Right kidney (tissue), 9 donors: ENCODE measurements around the gene MRTO4.
A peak's percentile ranks its signal among the peaks of the same experiment; 100 is the strongest.
"Not testable (repeated sequence)": the region's sequence is repeated elsewhere in the genome, so short reads cannot be mapped to it uniquely, and the experiment has no call there.

Source experiments
- DNase-seq: peaks from one replicate; pipeline ENCODE4 v3.0.0-alpha.2; 2016
- long read RNA-seq, 8 donors: transcript quantifications; one replicate each; lab custom pipeline, GENCODE V29; 2026

Gene MRTO4
- long read RNA-seq, donor 1, transcript MRTO4-201 (8 exons, 2,315 nt) = major isoform, 23 of 24 reads
- long read RNA-seq, donor 1, partial matches to known transcripts = 0 of 24 reads
- long read RNA-seq, donor 1, other reads (novel, unspliced or antisense) = 0 of 24 reads
- long read RNA-seq, donor 2, transcript MRTO4-201 (8 exons, 2,315 nt) = major isoform, 12 of 12 reads
- long read RNA-seq, donor 2, partial matches to known transcripts = 0 of 12 reads
- long read RNA-seq, donor 2, other reads (novel, unspliced or antisense) = 0 of 12 reads
- long read RNA-seq, donor 3, transcript MRTO4-201 (8 exons, 2,315 nt) = major isoform, 7 of 7 reads
- long read RNA-seq, donor 3, partial matches to known transcripts = 0 of 7 reads
- long read RNA-seq, donor 3, other reads (novel, unspliced or antisense) = 0 of 7 reads
- long read RNA-seq, donor 4, partial matches to known transcripts = 0 of 4 reads
- long read RNA-seq, donor 4, other reads (novel, unspliced or antisense) = 0 of 4 reads
- long read RNA-seq, donor 5, transcript MRTO4-201 (8 exons, 2,315 nt) = major isoform, 15 of 15 reads
- long read RNA-seq, donor 5, partial matches to known transcripts = 0 of 15 reads
- long read RNA-seq, donor 5, other reads (novel, unspliced or antisense) = 0 of 15 reads
- long read RNA-seq, donor 6, transcript MRTO4-201 (8 exons, 2,315 nt) = major isoform, 14 of 14 reads
- long read RNA-seq, donor 6, partial matches to known transcripts = 0 of 14 reads
- long read RNA-seq, donor 6, other reads (novel, unspliced or antisense) = 0 of 14 reads
- long read RNA-seq, donor 7, transcript MRTO4-201 (8 exons, 2,315 nt) = major isoform, 16 of 22 reads
- long read RNA-seq, donor 7, partial matches to known transcripts = 6 of 22 reads
- long read RNA-seq, donor 7, other reads (novel, unspliced or antisense) = 0 of 22 reads
- long read RNA-seq, donor 8, transcript MRTO4-201 (8 exons, 2,315 nt) = major isoform, 6 of 7 reads
- long read RNA-seq, donor 8, partial matches to known transcripts = 0 of 7 reads
- long read RNA-seq, donor 8, other reads (novel, unspliced or antisense) = 0 of 7 reads

GRCh38 chr1:19251305-19252196 lies at the start of gene MRTO4, which contains the start of gene EMC1:
MRTO4 (plus strand) TSS chr1:19251805; CDS start chr1:19251836, 31 bp downstream.
EMC1 (minus strand) TSS chr1:19251524; CDS start chr1:19251509, 15 bp downstream.
- peak; percentile 99 for DNase-seq

DNA sequence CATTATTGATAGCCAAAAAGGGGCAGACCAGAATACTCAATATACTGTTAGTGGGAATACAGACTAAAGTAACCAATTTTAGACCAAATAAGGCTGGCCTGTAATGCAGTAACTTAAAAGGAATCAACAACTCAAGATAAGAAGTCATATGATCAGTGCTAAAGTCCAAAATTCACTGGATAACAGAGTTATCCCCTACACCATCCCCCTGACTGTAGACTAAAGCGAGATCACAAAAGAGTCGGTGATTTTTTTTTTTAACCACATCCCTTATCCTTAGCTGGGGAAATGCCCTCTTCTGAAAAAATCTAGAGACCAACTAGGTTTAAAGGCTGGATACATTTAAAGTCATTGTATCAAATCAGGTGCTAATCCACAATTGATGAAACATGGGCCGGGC lies 49.2 kb upstream of the MRTO4 start:
- no peak for DNase-seq

- no peak for DNase-seq
Observed at GRCh38 chr1:19203440-19203839, 48.2 kb upstream of the MRTO4 start.

- no peak for DNase-seq
Observed at GRCh38 chr1:19204446-19205266, 46.9 kb upstream of the MRTO4 start.

DNA sequence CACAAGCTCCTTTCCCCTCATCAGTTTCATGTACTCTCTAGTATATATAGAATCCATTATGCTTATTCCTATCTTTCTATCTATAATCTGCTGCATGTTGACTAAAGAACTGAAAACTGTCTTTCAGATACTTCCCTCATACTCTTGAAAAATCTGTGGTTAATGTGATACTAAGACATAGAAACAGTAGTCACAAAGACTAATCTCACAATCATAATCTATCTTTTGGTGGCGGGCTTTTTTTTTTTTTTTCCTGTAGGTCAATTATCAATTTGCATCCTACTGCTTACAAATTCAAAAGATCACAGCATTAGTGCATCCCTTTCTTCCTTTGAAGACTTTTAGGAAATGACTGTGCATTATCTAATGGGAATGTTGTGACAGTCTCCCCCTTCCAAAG lies 46.2 kb upstream of the MRTO4 start:
- DNase-seq = no peak

GRCh38 chr1:19205845-19206244 lies 45.8 kb upstream of the MRTO4 start:
- DNase-seq = no peak

GRCh38 chr1:19206947-19207346 lies 44.7 kb upstream of the MRTO4 start:
- DNase-seq = no peak

- no peak for DNase-seq
Observed at GRCh38 chr1:19208710-19209438, 42.7 kb upstream of the MRTO4 start.

DNA sequence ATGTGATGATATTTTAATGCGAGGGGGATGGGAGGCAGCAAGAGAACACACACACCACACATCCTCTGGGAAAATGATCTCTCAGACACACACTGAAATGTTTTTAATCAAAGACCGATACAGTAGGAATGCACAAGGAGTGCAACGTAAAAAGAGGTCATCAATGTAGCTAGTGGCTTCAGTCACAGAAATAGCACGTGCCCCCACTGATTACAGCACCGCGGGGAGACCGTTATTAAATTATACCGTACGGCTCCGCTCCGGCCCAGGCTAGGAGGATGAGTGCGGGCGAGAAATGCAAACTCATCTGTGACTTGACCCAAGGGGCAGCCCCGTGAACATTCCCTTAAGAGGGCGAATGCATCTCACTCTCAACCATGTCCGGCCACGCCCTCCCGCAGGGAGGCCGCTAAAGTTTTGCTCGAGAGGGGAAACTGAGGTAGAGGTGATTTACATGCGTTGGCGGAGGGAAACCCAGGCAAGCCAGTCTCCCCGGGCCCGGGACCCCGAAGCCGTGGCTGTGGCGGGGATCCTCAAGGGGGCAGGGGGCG lies 42.1 kb upstream of the MRTO4 start:
- no peak for DNase-seq

DNA sequence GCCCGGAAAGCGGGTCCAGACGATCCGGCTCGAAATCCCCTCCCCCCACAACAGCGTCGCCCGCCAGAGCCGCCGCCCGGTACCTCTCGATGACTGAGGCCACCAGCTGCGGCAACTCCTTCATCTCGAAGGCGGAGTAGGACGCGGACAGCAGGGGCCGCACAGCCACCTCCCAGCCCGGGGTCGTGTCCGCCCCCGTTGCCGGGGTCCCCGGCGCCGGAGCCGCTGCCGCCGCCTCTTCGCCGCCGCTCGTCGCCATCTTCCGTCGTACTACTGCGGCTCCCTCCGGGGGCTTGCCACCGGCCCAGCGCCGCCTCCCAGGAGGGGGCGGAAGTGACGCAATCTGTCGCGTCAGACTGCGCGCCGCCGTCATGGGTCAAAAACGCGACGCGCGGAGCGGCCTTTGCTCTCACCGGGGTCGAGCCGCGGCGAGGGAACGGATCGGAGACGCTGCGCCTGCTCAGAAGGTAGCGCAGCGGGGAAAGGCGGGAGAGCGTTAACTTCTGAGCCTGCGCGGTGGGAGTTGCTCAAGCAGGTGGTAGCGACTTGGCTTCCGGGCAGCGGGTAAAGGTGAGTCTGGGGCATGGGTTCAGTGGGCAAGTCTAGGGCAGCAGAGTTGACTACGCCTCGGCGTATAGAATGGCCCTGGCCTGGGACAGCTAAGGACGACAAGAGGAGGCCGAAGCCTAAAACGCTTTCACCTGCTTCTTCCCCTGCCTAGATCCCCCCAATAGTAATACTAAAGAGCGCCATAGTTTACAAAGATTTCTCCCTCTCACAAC lies 41.4 kb upstream of the MRTO4 start, which contains the start of gene UBR4:
Gene UBR4, minus strand, starts transcription at position 277 of the 782 bp plus-strand sequence. Its CDS starts 18 bp downstream, at position 259.
- DNase-seq = peak; percentile 98

GRCh38 chr1:19210772-19211549 lies 40.6 kb upstream of the MRTO4 start:
- DNase-seq = no peak

DNA sequence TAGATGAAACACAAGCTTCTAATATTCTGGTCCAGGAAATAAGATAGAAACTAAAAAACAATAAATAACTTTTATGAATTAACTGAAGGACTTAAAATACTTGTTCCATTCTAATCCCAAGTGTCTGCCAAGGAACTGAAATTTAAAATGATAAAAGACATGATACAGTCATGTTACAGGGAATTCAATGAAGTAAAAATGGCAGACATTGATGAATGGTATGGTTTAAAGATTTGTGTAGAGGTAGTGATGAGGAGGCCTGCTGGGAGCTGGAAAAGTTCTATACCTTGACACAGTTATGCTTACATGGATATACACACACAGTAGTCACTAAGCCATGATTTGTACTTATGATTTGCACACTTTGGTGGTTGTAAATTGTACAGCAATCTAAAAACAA lies 39.4 kb upstream of the MRTO4 start:
- no peak for DNase-seq

DNA sequence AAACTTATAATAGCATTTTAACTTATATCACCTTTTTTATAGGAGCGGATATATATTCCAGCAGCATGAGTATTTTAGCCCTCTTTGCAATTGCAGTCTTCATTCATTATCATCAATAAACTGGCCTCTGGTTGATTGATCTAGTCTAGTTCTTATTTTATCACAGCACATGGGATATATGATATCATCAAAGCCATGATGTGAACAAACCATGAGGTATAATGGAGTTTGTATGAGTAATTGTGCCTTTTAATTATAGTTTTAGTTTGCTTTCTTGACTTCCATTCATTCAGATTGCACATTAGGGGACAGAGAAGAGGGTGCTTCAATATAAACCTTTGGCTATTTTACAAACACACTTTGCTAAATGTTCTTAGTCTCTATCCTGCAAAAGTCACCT lies 38.0 kb upstream of the MRTO4 start:
- no peak for DNase-seq

DNA sequence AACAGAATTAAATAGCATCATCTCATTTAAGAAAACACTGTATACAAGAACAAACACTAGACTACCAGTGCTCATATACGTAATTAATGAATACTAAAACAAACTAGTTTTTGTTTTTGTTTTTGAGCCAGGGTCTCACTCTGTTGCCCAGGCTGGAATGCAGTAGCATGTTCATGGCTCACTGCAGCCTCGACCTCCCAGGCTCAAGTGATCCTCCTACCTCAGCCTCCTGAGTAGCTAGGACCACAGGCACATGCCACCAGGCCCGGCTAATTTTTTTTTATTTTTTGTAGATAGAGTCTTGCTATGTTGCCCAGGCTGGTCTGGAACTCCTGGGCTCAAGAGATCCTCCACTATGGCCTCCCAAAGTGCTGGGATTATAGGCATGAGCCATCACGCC lies 35.0 kb upstream of the MRTO4 start:
- not testable (repeated sequence) for DNase-seq

DNA sequence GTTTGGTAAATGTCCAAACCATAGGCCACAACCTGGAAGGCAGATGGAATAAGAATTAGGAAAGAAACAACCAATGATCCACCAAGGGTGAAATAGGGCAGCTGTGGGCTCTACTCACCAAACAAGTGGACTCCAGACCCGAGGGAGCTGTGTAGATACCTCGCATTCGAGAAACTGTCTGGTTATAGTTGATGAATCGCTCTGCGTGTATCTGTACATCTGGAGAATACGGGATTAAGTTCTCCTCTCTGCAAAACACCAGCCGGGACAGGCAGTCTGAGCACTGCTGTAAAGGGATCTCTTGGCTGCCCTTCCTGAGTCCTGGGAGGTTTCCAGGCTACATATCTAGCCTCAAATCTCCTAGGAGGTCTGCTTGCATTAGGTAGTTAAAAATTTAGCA lies 32.2 kb upstream of the MRTO4 start:
- DNase-seq = no peak

DNA sequence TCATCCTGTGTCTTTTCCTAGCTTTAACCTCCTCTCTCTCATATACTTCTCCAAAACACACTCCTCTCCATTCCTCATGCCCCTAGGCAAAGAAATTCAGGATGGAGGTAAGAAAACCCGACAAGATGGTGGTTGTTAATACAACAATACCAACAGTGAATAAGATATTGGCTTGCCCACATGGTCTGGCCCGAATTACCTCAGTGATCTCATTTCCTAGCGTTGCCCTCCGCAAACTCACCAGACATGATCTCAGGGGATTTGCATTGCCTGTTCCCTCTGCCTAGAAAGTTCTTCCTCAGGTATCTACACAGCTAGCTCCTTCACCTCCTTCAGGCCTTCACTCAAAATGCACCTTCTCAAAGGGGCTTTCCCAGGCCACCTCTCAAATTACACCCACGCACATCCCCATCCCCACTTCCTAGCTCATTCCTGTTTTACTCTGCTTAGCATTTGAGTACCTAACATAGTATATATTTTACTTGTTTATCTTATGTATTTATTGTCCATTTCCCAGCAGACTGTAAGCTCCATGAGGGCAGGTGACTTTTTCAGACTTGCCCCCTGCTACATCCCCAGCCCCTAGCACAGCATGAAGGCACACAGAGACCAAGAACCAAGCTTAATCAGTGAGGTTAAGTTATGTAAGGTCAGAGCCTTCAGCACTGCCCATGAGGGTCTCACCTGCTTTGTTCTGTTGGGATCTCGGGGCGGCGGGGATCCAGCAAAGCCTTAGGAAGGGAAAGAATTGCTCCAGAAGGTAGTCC lies 31.3 kb upstream of the MRTO4 start:
- DNase-seq = no peak

DNA sequence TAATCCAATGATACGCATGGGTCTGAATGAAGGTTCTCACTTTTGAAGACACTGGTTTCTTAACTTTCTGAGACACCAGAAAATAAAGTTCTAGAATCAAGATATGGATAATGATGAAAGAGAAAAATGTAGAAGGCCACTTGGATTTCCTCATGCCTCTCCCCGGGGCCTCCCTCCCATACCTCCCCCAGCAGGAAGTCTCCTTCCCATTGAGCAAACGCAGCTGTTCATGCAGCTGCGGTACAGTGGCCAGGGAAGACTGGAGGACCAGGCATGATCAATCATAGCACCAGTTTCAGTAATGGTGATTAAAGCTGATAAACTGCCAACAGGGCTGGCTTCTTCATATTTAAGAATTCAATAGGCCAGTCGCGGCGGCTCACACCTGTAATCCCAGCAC lies 30.6 kb upstream of the MRTO4 start:
- DNase-seq = peak; percentile 4
